GM10248 (cell line): Measurements from ENCODE around the gene PYY.

ENCODE experiments used
- CTCF ChIA-PET: fragments of 300-600 bp; sonication (Branson Sonifier 250); formaldehyde crosslinking; extraction: SDS; loops from one replicate; lab custom pipeline; 2021; ENCODE audit warnings: antibody characterized with exemption; lab: Yijun Ruan, JAX
- POLR2A ChIA-PET: fragments of 350-650 bp; sonication (Branson Sonifier 250); formaldehyde crosslinking; extraction: SDS; loops from one replicate; lab custom pipeline; 2020; ENCODE audit warnings: antibody characterized with exemption; lab: Yijun Ruan, JAX
- DNase-seq: peaks from one replicate; pipeline ENCODE4 v3.0.0; 2012; ENCODE audit errors: extremely low spot score
- TF ChIP-seq, protein P1 (sequence below): IDR thresholded peaks from 2 replicates; pipeline ENCODE4 v1.5.1; 2012; ENCODE audit warnings: mild to moderate bottlenecking, low read depth; ENCODE audit errors: extremely low read depth, missing control alignments, control extremely low read depth

The PYY gene

DNA sequence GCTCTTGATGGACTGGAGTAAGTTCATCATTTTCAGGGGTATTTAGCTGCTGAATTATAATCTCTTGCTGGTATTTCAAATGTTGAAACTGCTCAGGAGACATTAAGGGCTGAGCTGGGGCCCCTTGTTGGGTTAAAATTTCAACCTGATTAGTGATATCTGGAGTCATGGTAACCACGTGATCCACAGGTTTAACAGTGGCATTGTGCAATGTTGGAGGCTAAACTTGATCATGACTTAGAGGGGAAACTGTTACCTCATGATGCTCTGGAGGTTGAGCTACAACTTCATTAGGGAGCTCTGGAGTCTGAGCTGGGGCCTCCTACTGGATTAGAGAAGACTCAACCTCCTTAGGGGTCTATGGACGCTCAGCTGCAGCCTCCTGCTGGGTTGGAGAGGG, 29.2 kb downstream of the PYY start:
- DNase-seq, result no peak
- CTCF ChIA-PET, result interaction anchor here (0.7 to 5.6 kb wide), 11 partner anchors 9 to 118 kb away, joined by 3 to 50 read pairs (median 6); partner anchors contain the start of gene PPY
- TF ChIP-seq, protein P1, sequence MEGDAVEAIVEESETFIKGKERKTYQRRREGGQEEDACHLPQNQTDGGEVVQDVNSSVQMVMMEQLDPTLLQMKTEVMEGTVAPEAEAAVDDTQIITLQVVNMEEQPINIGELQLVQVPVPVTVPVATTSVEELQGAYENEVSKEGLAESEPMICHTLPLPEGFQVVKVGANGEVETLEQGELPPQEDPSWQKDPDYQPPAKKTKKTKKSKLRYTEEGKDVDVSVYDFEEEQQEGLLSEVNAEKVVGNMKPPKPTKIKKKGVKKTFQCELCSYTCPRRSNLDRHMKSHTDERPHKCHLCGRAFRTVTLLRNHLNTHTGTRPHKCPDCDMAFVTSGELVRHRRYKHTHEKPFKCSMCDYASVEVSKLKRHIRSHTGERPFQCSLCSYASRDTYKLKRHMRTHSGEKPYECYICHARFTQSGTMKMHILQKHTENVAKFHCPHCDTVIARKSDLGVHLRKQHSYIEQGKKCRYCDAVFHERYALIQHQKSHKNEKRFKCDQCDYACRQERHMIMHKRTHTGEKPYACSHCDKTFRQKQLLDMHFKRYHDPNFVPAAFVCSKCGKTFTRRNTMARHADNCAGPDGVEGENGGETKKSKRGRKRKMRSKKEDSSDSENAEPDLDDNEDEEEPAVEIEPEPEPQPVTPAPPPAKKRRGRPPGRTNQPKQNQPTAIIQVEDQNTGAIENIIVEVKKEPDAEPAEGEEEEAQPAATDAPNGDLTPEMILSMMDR, result no peak
- POLR2A ChIA-PET, result interaction anchor here (0.6 kb wide), 1 partner anchor 648 kb away, joined by 4 read pairs; no protein-coding TSS in a partner anchor

DNA sequence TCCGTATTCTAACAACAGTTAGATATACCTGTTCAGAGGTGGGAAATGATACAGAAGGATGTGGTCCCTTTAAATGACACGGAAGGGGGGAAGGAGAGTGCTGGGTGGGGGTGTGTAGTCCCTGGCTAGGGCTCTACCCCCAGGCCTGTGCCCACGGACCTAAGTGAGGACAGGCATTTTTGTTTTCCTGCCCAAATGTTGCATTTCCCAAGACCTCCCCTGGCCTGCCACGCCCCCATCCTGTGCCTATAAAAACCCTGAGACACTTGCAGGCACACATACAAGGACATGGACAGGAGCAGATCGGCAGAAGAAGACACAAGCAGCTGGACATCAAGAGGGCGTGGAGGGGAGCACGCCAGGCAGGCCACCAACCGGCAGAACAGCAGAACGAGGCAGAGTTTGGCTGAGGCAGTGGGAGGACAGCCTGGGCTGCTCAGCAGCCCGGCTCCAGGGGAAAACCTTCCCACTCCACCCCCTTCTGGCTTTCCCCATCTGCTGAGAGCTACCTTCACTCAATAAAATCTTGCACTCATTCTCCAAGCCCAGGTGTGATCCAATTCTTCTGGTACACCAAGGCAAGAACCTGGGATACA, 33.1 kb downstream of the PYY start:
- ChIA-PET CTCF (interaction anchor here (1.4 to 2.6 kb wide), 2 partner anchors 11 to 23 kb away, joined by 3 to 8 read pairs; no protein-coding TSS in a partner anchor), POLR2A (interaction anchor here (0.6 kb wide), 1 partner anchor 180 kb away, joined by 6 read pairs; no protein-coding TSS in a partner anchor)
- no peak for DNase-seq

DNA sequence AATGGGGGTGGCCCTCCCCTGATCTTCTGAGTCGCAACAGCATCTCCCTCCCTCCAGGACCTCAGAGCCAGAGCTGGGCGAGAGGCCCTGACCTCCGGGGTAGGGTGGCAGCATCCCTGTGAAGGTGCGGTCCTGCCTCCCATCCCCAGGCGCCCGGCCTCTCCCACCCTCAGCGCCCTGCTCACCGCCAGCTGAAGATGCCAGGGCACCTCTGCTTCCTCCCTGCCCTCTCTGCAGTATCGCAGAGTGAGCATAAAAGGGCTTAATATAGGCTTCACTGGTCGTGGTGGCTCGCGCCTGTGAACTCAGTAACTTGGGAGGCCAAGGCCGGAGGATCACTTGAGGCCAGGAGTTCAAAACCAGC, 35.7 kb downstream of the PYY start:
- CTCF ChIA-PET, result interaction anchor here (1.5 to 2.0 kb wide), 2 partner anchors 9 to 26 kb away, joined by 3 to 9 read pairs; no protein-coding TSS in a partner anchor
- POLR2A ChIA-PET, result no interaction called here
- TF ChIP-seq, protein P1, result no peak
- DNase-seq, result no peak

More for the DNA sequence above, 33.1 kb downstream of the PYY start:
- TF ChIP-seq, protein P1, result no peak

DNA sequence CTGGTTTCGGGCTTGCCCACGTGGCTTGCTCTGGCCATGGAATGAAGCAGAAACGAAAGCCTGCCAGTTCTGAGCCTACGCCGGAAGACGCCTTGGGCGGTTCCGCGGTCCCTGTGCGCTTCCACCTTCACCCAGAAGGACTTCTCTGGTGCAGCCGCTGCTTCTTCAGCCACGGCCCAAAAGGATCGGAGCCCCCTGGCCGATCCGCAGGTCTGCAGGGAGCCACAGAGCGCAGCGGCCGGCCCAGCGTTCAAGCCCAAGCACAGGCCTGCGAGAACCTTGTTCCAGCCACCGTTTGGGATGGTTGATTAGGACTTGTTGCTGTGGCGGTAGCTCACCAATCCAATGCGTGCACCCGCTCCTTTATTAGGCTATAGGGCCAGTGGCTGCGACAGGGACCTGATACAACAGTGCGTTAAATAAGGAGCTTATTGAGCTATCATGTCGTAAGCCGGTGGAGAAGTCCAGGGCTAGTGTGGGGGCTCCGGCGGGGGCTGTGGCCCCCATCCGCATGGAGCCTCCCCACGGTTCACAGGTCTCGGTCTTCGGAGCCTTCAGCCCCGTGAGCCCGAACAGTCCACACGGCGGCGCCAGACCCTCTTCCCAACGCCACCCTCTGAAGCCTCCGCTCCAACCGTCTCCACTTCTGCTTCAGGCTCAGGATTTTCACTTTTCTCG, 36.3 kb downstream of the PYY start:
- CTCF ChIA-PET, result interaction anchor here (2.0 kb wide), 1 partner anchor 8 kb away, joined by 9 read pairs; no protein-coding TSS in a partner anchor
- TF ChIP-seq, protein P1, result peak; percentile 39
- POLR2A ChIA-PET, result no interaction called here
- DNase-seq, result peak; percentile 57

DNA sequence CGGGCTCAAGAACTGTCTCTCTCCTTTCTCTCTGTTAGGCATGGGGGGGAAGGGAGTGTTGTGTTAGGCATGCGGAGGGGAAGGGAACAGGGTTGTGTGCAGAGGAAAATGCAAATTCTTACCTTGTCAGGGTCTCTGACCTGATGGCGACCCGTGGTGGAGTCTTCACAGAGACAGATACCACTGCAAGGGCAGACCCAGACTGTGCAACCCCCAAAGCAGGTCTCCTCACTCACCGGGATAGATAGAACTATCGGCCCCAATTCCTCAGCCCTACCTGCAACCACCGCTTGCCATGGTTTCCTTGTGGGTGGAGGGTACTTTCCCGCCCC, 36.8 kb downstream of the PYY start:
- DNase-seq, result no peak
- POLR2A ChIA-PET, result no interaction called here
- TF ChIP-seq, protein P1, result no peak
- CTCF ChIA-PET, result interaction anchor here (2.0 kb wide), 1 partner anchor 8 kb away, joined by 9 read pairs; no protein-coding TSS in a partner anchor

DNA sequence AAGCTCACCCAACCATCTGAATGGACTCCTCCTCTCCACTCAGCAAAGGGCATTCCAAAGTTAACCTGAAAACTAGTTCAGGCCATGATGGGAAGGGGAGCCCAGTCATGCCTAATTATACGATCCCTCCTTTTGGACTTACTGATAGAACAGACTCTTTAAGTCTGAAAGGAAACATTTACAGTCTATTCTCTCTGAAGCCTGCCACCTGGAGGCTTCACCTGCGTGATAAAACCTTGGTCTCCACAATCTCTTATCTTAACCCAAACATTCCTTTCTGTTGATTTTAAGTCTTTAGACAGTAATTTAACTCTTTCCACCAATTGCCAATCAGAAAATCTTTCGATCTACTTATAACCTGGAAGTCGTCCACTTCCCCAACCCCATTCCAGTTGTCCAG, 37.4 kb downstream of the PYY start:
- TF ChIP-seq, protein P1, result no peak
- POLR2A ChIA-PET, result no interaction called here
- CTCF ChIA-PET, result no interaction called here
- no peak for DNase-seq
